ENCODE data around the gene NEU1. TPM values are rescaled to one million over a fixed set of nuclear protein-coding genes. Genes with fewer than 3 reads are reported as not detected.

The NEU1 gene
- total and polyA plus RNA-seq, 2 donors (not counting 1 experiment from before 2014, with no cell fraction given), result 25.3 to 35.1 TPM

DNA sequence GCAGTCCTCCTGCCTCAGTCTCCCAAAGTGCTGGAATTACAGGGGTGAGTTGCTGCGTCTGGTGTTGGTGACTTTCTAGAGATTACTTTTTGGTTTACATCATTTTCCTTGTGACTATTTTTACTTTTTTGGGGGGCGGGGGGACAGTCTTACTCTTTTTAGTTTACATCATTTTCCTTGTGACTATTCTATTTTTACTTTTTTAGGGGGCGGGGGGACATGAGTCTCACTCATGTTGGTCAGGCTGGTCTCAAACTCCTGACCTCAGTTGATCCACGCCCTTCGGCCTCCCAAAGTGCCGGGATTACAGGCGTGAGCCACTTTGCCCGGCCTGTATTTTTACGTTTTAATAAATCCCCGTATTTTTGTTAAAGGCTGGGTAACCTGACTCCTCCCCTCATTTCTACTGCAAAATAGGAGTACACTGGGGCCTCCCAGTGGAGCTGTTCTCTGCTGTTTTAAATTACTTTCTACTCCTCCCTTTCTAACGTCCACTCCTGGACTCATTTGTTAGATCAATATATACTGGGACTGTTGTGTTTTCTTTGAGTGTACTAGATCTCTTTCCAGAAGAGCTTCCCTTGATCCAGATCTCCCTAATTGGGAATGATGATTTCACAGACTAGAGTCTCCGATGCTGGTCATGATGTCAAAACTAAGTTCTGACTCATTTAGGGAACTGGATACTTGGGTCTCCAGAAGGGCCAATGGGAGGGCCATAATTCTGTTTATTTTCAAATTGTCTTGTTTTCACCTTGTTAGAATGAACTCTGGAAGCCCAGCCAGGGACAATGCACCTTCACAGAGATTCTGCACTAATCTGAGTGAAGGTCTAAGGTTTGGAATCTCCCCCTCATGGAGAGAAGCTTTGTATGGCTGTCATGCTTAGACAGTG is 25.9 kb downstream of the NEU1 start:
- 53% methylated on average over 4 of the region's 12 CpGs for WGBS (ENCODE audit: insufficient coverage)
- peaks cover 13% of the 10 kb centered on the region for H4K20me1 ChIP-seq (ENCODE audit: control insufficient read depth, insufficient read depth, low read length, poor library complexity, severe bottlenecking)
- TF ChIP-seq CTCF (IDR thresholded peaks at IDR 0.05) (no peak), EZH2 (IDR thresholded peaks at IDR 0.05; ENCODE audit: borderline replicate concordance, insufficient read depth, low read depth, low read length, poor library complexity, severe bottlenecking) (no peak)
- peak overlapping the region; percentile 87 for H3K4me3 Mint-ChIP-seq
- peaks cover 36 to 58% of the 10 kb centered on the region in 2 donors for H3K4me1 ChIP-seq (ENCODE audit: control insufficient read depth in 2 of 2, insufficient read depth in 2 of 2, low read length in 2 of 2)
- no peaks in the 10 kb centered on the region for H3K27me3 Mint-ChIP-seq
- ATAC-seq (ENCODE audit: low read depth), result no peak
- H3K27ac Mint-ChIP-seq, result peak overlapping the region; percentile 95
- H2AFZ ChIP-seq (ENCODE audit: insufficient read depth, low read depth, low read length, poor library complexity, severe bottlenecking), result peak overlapping the region; percentile 90
- H3K9me3 ChIP-seq (ENCODE audit: control extremely low read depth in 1 of 3, control insufficient read depth in 2 of 3, insufficient read depth in 1 of 3, low read length in 2 of 3), result no peaks in the 10 kb centered on the region
- H3K27ac ChIP-seq (ENCODE audit: low read length in 2 of 2), result peak overlapping the region; percentile 51 to 98
- peaks cover 44% of the 10 kb centered on the region for H3K4me1 Mint-ChIP-seq
- peaks cover 4 to 43% of the 10 kb centered on the region in 2 experiments for H3K36me3 ChIP-seq (replicated peaks in 1 of 2; ENCODE audit: control extremely low read depth in 1 of 2, control insufficient read depth in 1 of 2, extremely low read depth in 1 of 2, insufficient read depth in 2 of 2, low read length in 1 of 2)
- DNase-seq, result peak; percentile 49
- intact Hi-C loops (cut with micrococcal nuclease), result loop anchor here (10.0 kb wide), 1 partner anchor 138 kb away; the partner anchor contains the start of gene DXO
- H3K9me3 Mint-ChIP-seq (ENCODE audit: insufficient read depth), result no peaks in the 10 kb centered on the region
- H3K4me2 ChIP-seq (replicated peaks; ENCODE audit: low read depth, low read length, poor library complexity, severe bottlenecking), result peak overlapping the region; percentile 73
- no peaks in the 10 kb centered on the region for H3K27me3 ChIP-seq (replicated peaks in 1 of 4; ENCODE audit: control extremely low read depth in 1 of 4, control insufficient read depth in 3 of 4, insufficient read depth in 4 of 4, low read length in 3 of 4)
- CTCF ChIA-PET, result interaction anchor here (0.7 to 2.4 kb wide), 3 partner anchors 26 to 238 kb away, joined by 3 to 6 read pairs (median 3); partner anchors contain the start of gene NEU1
- H3K9ac ChIP-seq (ENCODE audit: low read length), result peak overlapping the region; percentile 90
- H3K4me3 ChIP-seq (ENCODE audit: control extremely low read depth in 1 of 5, extremely low read depth in 1 of 5, insufficient read depth in 1 of 5, low read depth in 2 of 5, low read length in 4 of 5), result peak overlapping the region in 4 of 5 experiments; percentile 34 to 95 (median 90)
- H3K79me2 ChIP-seq (ENCODE audit: control insufficient read depth, insufficient read depth, low read length), result peaks cover 40% of the 10 kb centered on the region
- POLR2A ChIA-PET, result interaction anchor here (0.6 to 1.2 kb wide), 4 partner anchors 20 to 257 kb away, joined by 4 to 7 read pairs (median 6); no protein-coding TSS in a partner anchor
